ENCODE measurements around the gene VCAN.

- TF ChIP-seq POLR2A (IDR thresholded peaks at IDR 0.05) (no peak), POLR2AphosphoS5 (IDR thresholded peaks at IDR 0.05) (no peak)
- TF ChIP-seq, protein P1, sequence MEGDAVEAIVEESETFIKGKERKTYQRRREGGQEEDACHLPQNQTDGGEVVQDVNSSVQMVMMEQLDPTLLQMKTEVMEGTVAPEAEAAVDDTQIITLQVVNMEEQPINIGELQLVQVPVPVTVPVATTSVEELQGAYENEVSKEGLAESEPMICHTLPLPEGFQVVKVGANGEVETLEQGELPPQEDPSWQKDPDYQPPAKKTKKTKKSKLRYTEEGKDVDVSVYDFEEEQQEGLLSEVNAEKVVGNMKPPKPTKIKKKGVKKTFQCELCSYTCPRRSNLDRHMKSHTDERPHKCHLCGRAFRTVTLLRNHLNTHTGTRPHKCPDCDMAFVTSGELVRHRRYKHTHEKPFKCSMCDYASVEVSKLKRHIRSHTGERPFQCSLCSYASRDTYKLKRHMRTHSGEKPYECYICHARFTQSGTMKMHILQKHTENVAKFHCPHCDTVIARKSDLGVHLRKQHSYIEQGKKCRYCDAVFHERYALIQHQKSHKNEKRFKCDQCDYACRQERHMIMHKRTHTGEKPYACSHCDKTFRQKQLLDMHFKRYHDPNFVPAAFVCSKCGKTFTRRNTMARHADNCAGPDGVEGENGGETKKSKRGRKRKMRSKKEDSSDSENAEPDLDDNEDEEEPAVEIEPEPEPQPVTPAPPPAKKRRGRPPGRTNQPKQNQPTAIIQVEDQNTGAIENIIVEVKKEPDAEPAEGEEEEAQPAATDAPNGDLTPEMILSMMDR (IDR thresholded peaks at IDR 0.05): no peak
Measured at GRCh38 chr5:83559118-83559785, 87.7 kb downstream of the VCAN start.

Data from stomach (tissue), 4 donors.